ENCODE measurements around the gene GRK2. TPM values are rescaled to one million over a fixed set of nuclear protein-coding genes. Genes with fewer than 3 reads are reported as not detected.

The GRK2 gene
- total and polyA plus RNA-seq, 9 of the 15 experiments (the other 6 are each of a cell fraction or from before 2014, with no cell fraction given): 0.24 to 95.8 (median 56.5) TPM

DNA sequence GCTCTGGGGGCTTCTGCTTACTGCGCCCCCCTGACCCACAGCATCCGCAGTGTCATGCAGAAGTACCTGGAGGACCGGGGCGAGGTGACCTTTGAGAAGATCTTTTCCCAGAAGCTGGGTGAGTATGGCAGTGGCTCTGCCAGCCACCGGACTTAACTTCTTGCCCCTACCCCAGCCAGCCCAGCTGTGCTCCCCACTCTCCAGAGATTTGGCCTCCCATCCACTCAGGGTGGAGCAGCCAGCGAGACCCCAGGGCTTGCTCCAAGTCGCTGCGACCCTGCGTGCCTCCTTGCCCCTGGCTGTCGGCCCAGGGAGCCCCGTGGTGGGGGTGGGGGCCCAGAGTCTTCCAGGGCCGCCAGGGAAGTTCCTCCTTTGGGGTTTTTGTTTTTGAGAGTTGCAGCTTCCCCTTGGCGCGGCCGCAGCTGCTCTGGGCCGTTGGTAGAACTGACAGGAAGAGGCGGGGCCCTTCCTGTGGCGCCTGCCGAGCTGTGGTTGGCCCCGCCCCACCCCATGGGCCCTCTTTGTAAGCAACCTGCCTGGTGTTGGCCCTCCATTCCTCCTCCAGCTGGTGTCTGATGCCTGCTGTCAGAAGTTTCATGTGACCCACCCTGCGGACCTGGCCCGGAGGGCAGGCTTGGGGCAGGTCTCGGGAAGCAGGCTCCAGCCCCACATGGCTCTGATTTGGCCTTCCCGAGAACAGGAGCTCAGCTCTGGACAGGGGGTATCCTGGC lies 11.1 kb downstream of the GRK2 start (continued):
- TF ChIP-seq, protein P1, sequence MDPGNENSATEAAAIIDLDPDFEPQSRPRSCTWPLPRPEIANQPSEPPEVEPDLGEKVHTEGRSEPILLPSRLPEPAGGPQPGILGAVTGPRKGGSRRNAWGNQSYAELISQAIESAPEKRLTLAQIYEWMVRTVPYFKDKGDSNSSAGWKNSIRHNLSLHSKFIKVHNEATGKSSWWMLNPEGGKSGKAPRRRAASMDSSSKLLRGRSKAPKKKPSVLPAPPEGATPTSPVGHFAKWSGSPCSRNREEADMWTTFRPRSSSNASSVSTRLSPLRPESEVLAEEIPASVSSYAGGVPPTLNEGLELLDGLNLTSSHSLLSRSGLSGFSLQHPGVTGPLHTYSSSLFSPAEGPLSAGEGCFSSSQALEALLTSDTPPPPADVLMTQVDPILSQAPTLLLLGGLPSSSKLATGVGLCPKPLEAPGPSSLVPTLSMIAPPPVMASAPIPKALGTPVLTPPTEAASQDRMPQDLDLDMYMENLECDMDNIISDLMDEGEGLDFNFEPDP (CRISPR knock-in tag; IDR thresholded peaks at IDR 0.05): peak; percentile 46; the same call in 1 of the 2 replicates
- no peak for TF ChIP-seq ZEB2 (IDR thresholded peaks at IDR 0.05)
- no peak for TF ChIP-seq PCBP1 (IDR thresholded peaks at IDR 0.05; ENCODE audit: low read depth, low read length, poor library complexity, severe bottlenecking)
- TF ChIP-seq LEF1 (IDR thresholded peaks at IDR 0.05): peak; percentile 68; the same call in 1 of the 2 replicates
- TF ChIP-seq CAMTA2 (CRISPR knock-in tag; conservative IDR thresholded peaks at IDR 0.05): 0 out of 2 replicates have a peak, but pooled peaks have one; percentile 69
- no peak for TF ChIP-seq ZNF507 (tag; conservative IDR thresholded peaks at IDR 0.05)
- peak; percentile 45; the same call in 1 of the 2 replicates for TF ChIP-seq ZNF41 (CRISPR knock-in tag; conservative IDR thresholded peaks at IDR 0.05)
- peak; percentile 58 for TF ChIP-seq FOSL1 (tag; conservative IDR thresholded peaks at IDR 0.05)
- peak; percentile 79; the same call in 1 of the 2 replicates for TF ChIP-seq FOXP1 (CRISPR knock-in tag; IDR thresholded peaks at IDR 0.05)
- TF ChIP-seq EP300 (IDR thresholded peaks at IDR 0.05; ENCODE audit: low read length): peak; percentile 77
- 0 out of 2 replicates have a peak, but pooled peaks have one; percentile 50 for TF ChIP-seq HEY1 (CRISPR knock-in tag; IDR thresholded peaks at IDR 0.05; ENCODE audit: borderline replicate concordance)
- TF ChIP-seq, protein P2, sequence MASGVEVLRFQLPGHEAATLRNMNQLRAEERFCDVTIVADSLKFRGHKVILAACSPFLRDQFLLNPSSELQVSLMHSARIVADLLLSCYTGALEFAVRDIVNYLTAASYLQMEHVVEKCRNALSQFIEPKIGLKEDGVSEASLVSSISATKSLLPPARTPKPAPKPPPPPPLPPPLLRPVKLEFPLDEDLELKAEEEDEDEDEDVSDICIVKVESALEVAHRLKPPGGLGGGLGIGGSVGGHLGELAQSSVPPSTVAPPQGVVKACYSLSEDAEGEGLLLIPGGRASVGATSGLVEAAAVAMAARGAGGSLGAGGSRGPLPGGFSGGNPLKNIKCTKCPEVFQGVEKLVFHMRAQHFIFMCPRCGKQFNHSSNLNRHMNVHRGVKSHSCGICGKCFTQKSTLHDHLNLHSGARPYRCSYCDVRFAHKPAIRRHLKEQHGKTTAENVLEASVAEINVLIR (CRISPR knock-in tag; IDR thresholded peaks at IDR 0.05): peak; percentile 55
- TF ChIP-seq, protein P3, sequence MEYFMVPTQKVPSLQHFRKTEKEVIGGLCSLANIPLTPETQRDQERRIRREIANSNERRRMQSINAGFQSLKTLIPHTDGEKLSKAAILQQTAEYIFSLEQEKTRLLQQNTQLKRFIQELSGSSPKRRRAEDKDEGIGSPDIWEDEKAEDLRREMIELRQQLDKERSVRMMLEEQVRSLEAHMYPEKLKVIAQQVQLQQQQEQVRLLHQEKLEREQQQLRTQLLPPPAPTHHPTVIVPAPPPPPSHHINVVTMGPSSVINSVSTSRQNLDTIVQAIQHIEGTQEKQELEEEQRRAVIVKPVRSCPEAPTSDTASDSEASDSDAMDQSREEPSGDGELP (CRISPR knock-in tag; IDR thresholded peaks at IDR 0.05; ENCODE audit: borderline replicate concordance): peak; percentile 97
- TF ChIP-seq TAF1 (IDR thresholded peaks at IDR 0.05; ENCODE audit: control insufficient read depth, extremely low read depth, insufficient read depth, low read length, severe bottlenecking): peak; percentile 68
- peak; percentile 80 for TF ChIP-seq CXXC5 (CRISPR knock-in tag; IDR thresholded peaks at IDR 0.05)
- TF ChIP-seq, protein P4, sequence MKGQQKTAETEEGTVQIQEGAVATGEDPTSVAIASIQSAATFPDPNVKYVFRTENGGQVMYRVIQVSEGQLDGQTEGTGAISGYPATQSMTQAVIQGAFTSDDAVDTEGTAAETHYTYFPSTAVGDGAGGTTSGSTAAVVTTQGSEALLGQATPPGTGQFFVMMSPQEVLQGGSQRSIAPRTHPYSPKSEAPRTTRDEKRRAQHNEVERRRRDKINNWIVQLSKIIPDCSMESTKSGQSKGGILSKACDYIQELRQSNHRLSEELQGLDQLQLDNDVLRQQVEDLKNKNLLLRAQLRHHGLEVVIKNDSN (CRISPR knock-in tag; IDR thresholded peaks at IDR 0.05): 0 out of 2 replicates have a peak, but pooled peaks have one; percentile 37
- TF ChIP-seq FIP1L1 (IDR thresholded peaks at IDR 0.05; ENCODE audit: low read depth, low read length, poor library complexity, severe bottlenecking): no peak
- peak; percentile 76 to 77; a peak in 2 of 4 replicates for TF ChIP-seq TEAD1 (CRISPR knock-in tag; IDR thresholded peaks at IDR 0.05)
- no peak for TF ChIP-seq ZSCAN32 (CRISPR knock-in tag; IDR thresholded peaks at IDR 0.05)
- TF ChIP-seq NR2C1 (IDR thresholded peaks at IDR 0.05): no peak
- peak; percentile 40; the same call in 1 of the 2 replicates for TF ChIP-seq NR2C1 (tag; IDR thresholded peaks at IDR 0.05)
- TF ChIP-seq, protein P5, sequence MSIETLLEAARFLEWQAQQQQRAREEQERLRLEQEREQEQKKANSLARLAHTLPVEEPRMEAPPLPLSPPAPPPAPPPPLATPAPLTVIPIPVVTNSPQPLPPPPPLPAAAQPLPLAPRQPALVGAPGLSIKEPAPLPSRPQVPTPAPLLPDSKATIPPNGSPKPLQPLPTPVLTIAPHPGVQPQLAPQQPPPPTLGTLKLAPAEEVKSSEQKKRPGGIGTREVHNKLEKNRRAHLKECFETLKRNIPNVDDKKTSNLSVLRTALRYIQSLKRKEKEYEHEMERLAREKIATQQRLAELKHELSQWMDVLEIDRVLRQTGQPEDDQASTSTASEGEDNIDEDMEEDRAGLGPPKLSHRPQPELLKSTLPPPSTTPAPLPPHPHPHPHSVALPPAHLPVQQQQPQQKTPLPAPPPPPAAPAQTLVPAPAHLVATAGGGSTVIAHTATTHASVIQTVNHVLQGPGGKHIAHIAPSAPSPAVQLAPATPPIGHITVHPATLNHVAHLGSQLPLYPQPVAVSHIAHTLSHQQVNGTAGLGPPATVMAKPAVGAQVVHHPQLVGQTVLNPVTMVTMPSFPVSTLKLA (conservative IDR thresholded peaks at IDR 0.05): peak; percentile 7 to 58; a peak in 2 of 4 replicates
- peak; percentile 87; the same call in 1 of the 2 replicates for TF ChIP-seq PHB (CRISPR knock-in tag; IDR thresholded peaks at IDR 0.05)

Measured in K562 (cell line).